Stimulated activated CD4-positive, alpha-beta T cell treated with anti-CD3 and anti-CD28 coated beads, Interleukin-4, amount 100 ng/mL, for 48 hours (primary cell): ENCODE results near the gene GUCY1B1.

ENCODE experiments used
- DNase-seq, 2 donors: peaks; one replicate each; pipeline ENCODE4 v3.0.0-alpha.2; 2020; ENCODE audit warnings: low read depth in 2 of 2

Gene GUCY1B1

GRCh38 chr4:155799116-155799793, 40.4 kb downstream of the GUCY1B1 start:
- no peak for DNase-seq

- DNase-seq = no peak
Observed at GRCh38 chr4:155799794-155800123, 40.9 kb downstream of the GUCY1B1 start.

- no peak for DNase-seq
Observed at GRCh38 chr4:155800685-155801343, 42.0 kb downstream of the GUCY1B1 start.

GRCh38 chr4:155802190-155802959, 43.6 kb downstream of the GUCY1B1 start:
- no peak for DNase-seq

- no peak for DNase-seq
Observed at GRCh38 chr4:155805016-155805415, 46.2 kb downstream of the GUCY1B1 start.

GRCh38 chr4:155807021-155807420, 48.2 kb downstream of the GUCY1B1 start:
- DNase-seq = no peak

GRCh38 chr4:155809835-155810234, 51.0 kb downstream of the GUCY1B1 start:
- DNase-seq = peak in 1 of 2 donors; percentile 15

- DNase-seq = no peak
Observed at GRCh38 chr4:155811083-155811482, 52.3 kb downstream of the GUCY1B1 start.

- DNase-seq = no peak
Observed at GRCh38 chr4:155818639-155819038, 59.8 kb downstream of the GUCY1B1 start.

GRCh38 chr4:155819066-155819465, 60.2 kb downstream of the GUCY1B1 start:
- no peak for DNase-seq

- no peak for DNase-seq
Observed at GRCh38 chr4:155820887-155821518, 62.2 kb downstream of the GUCY1B1 start.

GRCh38 chr4:155822572-155822971, 63.8 kb downstream of the GUCY1B1 start:
- no peak for DNase-seq

- no peak for DNase-seq
Observed at GRCh38 chr4:155828628-155829027, 69.8 kb downstream of the GUCY1B1 start.

GRCh38 chr4:155832664-155833063, 73.8 kb downstream of the GUCY1B1 start:
- no peak for DNase-seq

GRCh38 chr4:155837203-155837796, 78.5 kb downstream of the GUCY1B1 start:
- DNase-seq = no peak

GRCh38 chr4:155842080-155842479, 83.3 kb downstream of the GUCY1B1 start:
- no peak for DNase-seq

GRCh38 chr4:155846929-155847328, 88.1 kb downstream of the GUCY1B1 start:
- no peak for DNase-seq

GRCh38 chr4:155849042-155849441, 90.2 kb downstream of the GUCY1B1 start:
- DNase-seq = no peak

- no peak for DNase-seq
Observed at GRCh38 chr4:155853189-155853588, 94.4 kb downstream of the GUCY1B1 start.

GRCh38 chr4:155854582-155855226, 95.9 kb downstream of the GUCY1B1 start:
- no peak for DNase-seq

- no peak for DNase-seq
Observed at GRCh38 chr4:155855897-155856296, 97.1 kb downstream of the GUCY1B1 start.
